Liver (tissue), 9 donors: ENCODE data around the gene GPC1. TPM values are rescaled to one million over a fixed set of nuclear protein-coding genes. Genes with fewer than 3 reads are reported as not detected.

ENCODE experiments used
- DNase-seq: peaks from one replicate; pipeline ENCODE4 v3.0.0-alpha.2; 2017; ENCODE audit warnings: low spot score
- H3K27ac ChIP-seq, 2 donors: one replicate each; pipeline ENCODE4 v1.7.0; 2013; ENCODE audit warnings: inconsistent platforms in 2 of 2, low read length in 2 of 2, control low read depth in 1 of 2, low read depth in 1 of 2, mild to moderate bottlenecking in 1 of 2
- H3K27me3 ChIP-seq, 4 donors: one replicate each; pipeline versions ENCODE4 v1.6.1 to v1.7.0; 2013; ENCODE audit warnings: low read length in 3 of 4, inconsistent platforms in 1 of 4, mild to moderate bottlenecking in 1 of 4, moderate library complexity in 1 of 4; ENCODE audit not compliant: control insufficient read depth in 4 of 4, insufficient read depth in 4 of 4
- H3K36me3 ChIP-seq, 4 donors: one replicate each; pipeline versions ENCODE4 v1.6.1 to v1.7.0; 2013; ENCODE audit warnings: low read length in 3 of 4, mild to moderate bottlenecking in 3 of 4, low read depth in 1 of 4, moderate library complexity in 1 of 4; ENCODE audit not compliant: control insufficient read depth in 4 of 4, insufficient read depth in 3 of 4
- H3K4me1 ChIP-seq, 4 donors: one replicate each; pipeline versions ENCODE4 v1.6.1 to v1.7.0; 2013; ENCODE audit warnings: low read length in 3 of 4, mild to moderate bottlenecking in 3 of 4, moderate library complexity in 1 of 4; ENCODE audit not compliant: control insufficient read depth in 4 of 4, insufficient read depth in 4 of 4
- H3K4me3 ChIP-seq, 3 donors: one replicate each; pipeline versions ENCODE4 v1.6.1 to v1.7.0; 2013; ENCODE audit warnings: low read length in 3 of 3, control low read depth in 1 of 3, low read depth in 1 of 3, mild to moderate bottlenecking in 1 of 3
- H3K9ac ChIP-seq, 2 donors: one replicate each; pipeline ENCODE4 v1.7.0; 2013; ENCODE audit warnings: low read length in 2 of 2, mild to moderate bottlenecking in 2 of 2, moderate library complexity in 2 of 2, control low read depth in 1 of 2, low read depth in 1 of 2
- H3K9me3 ChIP-seq, 4 donors: one replicate each; pipeline versions ENCODE4 v1.6.1 to v1.7.0; 2013; ENCODE audit warnings: low read length in 3 of 4; ENCODE audit not compliant: control insufficient read depth in 4 of 4
- ATF3 ChIP-seq: IDR thresholded peaks from 2 replicates; pipeline ENCODE4 v1.6.1; 2016; ENCODE audit warnings: antibody characterized with exemption
- EGR1 ChIP-seq, 2 donors: IDR thresholded peaks; 2 replicates each; pipeline ENCODE4 v1.6.1; 2016 to 2018; ENCODE audit warnings: antibody characterized with exemption in 2 of 2, low read depth in 2 of 2
- FOXA1 ChIP-seq: IDR thresholded peaks from 2 replicates; pipeline ENCODE4 v1.6.1; 2016; ENCODE audit warnings: antibody characterized with exemption
- FOXA2 ChIP-seq: IDR thresholded peaks from 2 replicates; pipeline ENCODE4 v1.6.1; 2016; ENCODE audit warnings: antibody characterized with exemption
- HNF4A ChIP-seq, 2 donors: conservative IDR thresholded peaks; 2 replicates each; pipeline ENCODE4 v1.6.1; 2016; ENCODE audit warnings: antibody characterized with exemption in 2 of 2, mild to moderate bottlenecking in 2 of 2
- HNF4G ChIP-seq: IDR thresholded peaks from 2 replicates; pipeline ENCODE4 v1.6.1; 2016; ENCODE audit warnings: antibody characterized with exemption
- JUND ChIP-seq, 2 donors: IDR thresholded peaks; 2 replicates each; pipeline ENCODE4 v1.6.1; 2016; ENCODE audit warnings: antibody characterized with exemption in 2 of 2
- NR2F2 ChIP-seq: IDR thresholded peaks from 2 replicates; pipeline ENCODE4 v1.6.1; 2016; ENCODE audit warnings: antibody characterized with exemption
- RAD21 ChIP-seq, 2 donors: IDR thresholded peaks; 2 replicates each; pipeline ENCODE4 v1.6.1; 2016; ENCODE audit warnings: antibody characterized with exemption in 2 of 2, mild to moderate bottlenecking in 2 of 2
- RXRA ChIP-seq, 2 donors: IDR thresholded peaks; 2 replicates each; pipeline ENCODE4 v1.6.1; 2017 to 2018; ENCODE audit warnings: antibody characterized with exemption in 2 of 2, mild to moderate bottlenecking in 1 of 2
- SP1 ChIP-seq: IDR thresholded peaks from 2 replicates; pipeline ENCODE4 v1.6.1; 2018; ENCODE audit warnings: antibody characterized with exemption, mild to moderate bottlenecking
- TAF1 ChIP-seq: conservative IDR thresholded peaks from 2 replicates; pipeline ENCODE4 v1.6.1; 2016; ENCODE audit warnings: antibody characterized with exemption, mild to moderate bottlenecking
- YY1 ChIP-seq: IDR thresholded peaks from 2 replicates; pipeline ENCODE4 v1.6.1; 2016; ENCODE audit warnings: antibody characterized with exemption, mild to moderate bottlenecking
- WGBS: extraction: QIAGEN DNeasy Blood & Tissue Kit; methylation state at CpG from one replicate; pipeline ENCODE4 v1.1.7; 2013; 5-methylcytosine and 5-hydroxymethylcytosine counted together
- polyA plus RNA-seq, 2 donors: library from polyadenylated mRNA; stranded (reverse) in 1 of 2; unstranded in 1 of 2; fragments of 200-250 nt in 1 of 2; fragments of >200 nt in 1 of 2; fragmentation: Nextera tagmentation in 1 of 2; extraction: Ambion mirVana in 1 of 2; gene quantifications; one replicate each; pipeline versions ENCODE4 v1.2.1 to v1.2.3, GENCODE V29; 2013 to 2015
- total RNA-seq, 2 donors: library from RNA; depleted of rRNA; stranded (reverse); fragments of >200 nt; gene quantifications; one replicate each; pipeline ENCODE4 v1.2.3, GENCODE V29; 2014
- TF ChIP-seq, protein P1 (sequence below): IDR thresholded peaks from 2 replicates; pipeline ENCODE4 v1.6.1; 2016; ENCODE audit warnings: antibody characterized with exemption
- TF ChIP-seq, protein P2 (sequence below): IDR thresholded peaks from 2 replicates; pipeline ENCODE4 v1.6.1; 2016; ENCODE audit warnings: antibody characterized with exemption, mild to moderate bottlenecking
- TF ChIP-seq, protein P3 (sequence below): fragments of 150-350 bp; IDR thresholded peaks from 2 replicates; pipeline ENCODE4 v1.5.1; 2017; ENCODE audit warnings: improper control_type of control experiment, low read depth, low read length; ENCODE audit not compliant: missing input control
- donor health status: healthy.
- donor health status: healthy.
- donor health status: healthy.
- donor health status: healthy.
- donor health status: healthy.

Gene GPC1
- total and polyA plus RNA-seq, 4 donors = 3.2 to 41.0 (median 9.1) TPM

- Histone ChIP-seq H3K36me3 (no peaks in the 10 kb centered on the region), H3K4me3 (no peak overlapping the region), H3K9ac (no peak overlapping the region), H3K9me3 (peaks cover 0 to 3% (median 1%) of the 10 kb centered on the region in 4 donors), H3K4me1 (peaks cover 0 to 4% (median 1%) of the 10 kb centered on the region in 4 donors), H3K27me3 (no peaks in the 10 kb centered on the region), H3K27ac (no peak overlapping the region)
- TF ChIP-seq JUND (IDR thresholded peaks at IDR 0.05) (no peak), HNF4A (conservative IDR thresholded peaks at IDR 0.05) (no peak), YY1 (no peak), RAD21 (IDR thresholded peaks at IDR 0.05) (no peak), HNF4G (no peak), TAF1 (no peak), EGR1 (IDR thresholded peaks at IDR 0.05; ENCODE audit: low read depth in 2 of 2) (no peak), NR2F2 (no peak), ATF3 (no peak), SP1 (no peak), FOXA2 (no peak), FOXA1 (no peak), RXRA (IDR thresholded peaks at IDR 0.05) (no peak)
- TF ChIP-seq, protein P1, sequence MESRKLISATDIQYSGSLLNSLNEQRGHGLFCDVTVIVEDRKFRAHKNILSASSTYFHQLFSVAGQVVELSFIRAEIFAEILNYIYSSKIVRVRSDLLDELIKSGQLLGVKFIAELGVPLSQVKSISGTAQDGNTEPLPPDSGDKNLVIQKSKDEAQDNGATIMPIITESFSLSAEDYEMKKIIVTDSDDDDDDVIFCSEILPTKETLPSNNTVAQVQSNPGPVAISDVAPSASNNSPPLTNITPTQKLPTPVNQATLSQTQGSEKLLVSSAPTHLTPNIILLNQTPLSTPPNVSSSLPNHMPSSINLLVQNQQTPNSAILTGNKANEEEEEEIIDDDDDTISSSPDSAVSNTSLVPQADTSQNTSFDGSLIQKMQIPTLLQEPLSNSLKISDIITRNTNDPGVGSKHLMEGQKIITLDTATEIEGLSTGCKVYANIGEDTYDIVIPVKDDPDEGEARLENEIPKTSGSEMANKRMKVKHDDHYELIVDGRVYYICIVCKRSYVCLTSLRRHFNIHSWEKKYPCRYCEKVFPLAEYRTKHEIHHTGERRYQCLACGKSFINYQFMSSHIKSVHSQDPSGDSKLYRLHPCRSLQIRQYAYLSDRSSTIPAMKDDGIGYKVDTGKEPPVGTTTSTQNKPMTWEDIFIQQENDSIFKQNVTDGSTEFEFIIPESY = no peak
- TF ChIP-seq, protein P2, sequence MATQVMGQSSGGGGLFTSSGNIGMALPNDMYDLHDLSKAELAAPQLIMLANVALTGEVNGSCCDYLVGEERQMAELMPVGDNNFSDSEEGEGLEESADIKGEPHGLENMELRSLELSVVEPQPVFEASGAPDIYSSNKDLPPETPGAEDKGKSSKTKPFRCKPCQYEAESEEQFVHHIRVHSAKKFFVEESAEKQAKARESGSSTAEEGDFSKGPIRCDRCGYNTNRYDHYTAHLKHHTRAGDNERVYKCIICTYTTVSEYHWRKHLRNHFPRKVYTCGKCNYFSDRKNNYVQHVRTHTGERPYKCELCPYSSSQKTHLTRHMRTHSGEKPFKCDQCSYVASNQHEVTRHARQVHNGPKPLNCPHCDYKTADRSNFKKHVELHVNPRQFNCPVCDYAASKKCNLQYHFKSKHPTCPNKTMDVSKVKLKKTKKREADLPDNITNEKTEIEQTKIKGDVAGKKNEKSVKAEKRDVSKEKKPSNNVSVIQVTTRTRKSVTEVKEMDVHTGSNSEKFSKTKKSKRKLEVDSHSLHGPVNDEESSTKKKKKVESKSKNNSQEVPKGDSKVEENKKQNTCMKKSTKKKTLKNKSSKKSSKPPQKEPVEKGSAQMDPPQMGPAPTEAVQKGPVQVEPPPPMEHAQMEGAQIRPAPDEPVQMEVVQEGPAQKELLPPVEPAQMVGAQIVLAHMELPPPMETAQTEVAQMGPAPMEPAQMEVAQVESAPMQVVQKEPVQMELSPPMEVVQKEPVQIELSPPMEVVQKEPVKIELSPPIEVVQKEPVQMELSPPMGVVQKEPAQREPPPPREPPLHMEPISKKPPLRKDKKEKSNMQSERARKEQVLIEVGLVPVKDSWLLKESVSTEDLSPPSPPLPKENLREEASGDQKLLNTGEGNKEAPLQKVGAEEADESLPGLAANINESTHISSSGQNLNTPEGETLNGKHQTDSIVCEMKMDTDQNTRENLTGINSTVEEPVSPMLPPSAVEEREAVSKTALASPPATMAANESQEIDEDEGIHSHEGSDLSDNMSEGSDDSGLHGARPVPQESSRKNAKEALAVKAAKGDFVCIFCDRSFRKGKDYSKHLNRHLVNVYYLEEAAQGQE = no peak
- TF ChIP-seq, protein P3, sequence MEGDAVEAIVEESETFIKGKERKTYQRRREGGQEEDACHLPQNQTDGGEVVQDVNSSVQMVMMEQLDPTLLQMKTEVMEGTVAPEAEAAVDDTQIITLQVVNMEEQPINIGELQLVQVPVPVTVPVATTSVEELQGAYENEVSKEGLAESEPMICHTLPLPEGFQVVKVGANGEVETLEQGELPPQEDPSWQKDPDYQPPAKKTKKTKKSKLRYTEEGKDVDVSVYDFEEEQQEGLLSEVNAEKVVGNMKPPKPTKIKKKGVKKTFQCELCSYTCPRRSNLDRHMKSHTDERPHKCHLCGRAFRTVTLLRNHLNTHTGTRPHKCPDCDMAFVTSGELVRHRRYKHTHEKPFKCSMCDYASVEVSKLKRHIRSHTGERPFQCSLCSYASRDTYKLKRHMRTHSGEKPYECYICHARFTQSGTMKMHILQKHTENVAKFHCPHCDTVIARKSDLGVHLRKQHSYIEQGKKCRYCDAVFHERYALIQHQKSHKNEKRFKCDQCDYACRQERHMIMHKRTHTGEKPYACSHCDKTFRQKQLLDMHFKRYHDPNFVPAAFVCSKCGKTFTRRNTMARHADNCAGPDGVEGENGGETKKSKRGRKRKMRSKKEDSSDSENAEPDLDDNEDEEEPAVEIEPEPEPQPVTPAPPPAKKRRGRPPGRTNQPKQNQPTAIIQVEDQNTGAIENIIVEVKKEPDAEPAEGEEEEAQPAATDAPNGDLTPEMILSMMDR = no peak
- 81% methylated on average over 5 of the region's 5 CpGs for WGBS
- DNase-seq = no peak
Observed at GRCh38 chr2:240425697-240426096, 9.8 kb upstream of the GPC1 start.
